ENCODE results near the gene SCFD2. TPM values are rescaled to one million over a fixed set of nuclear protein-coding genes. Genes with fewer than 3 reads are reported as not detected.

SCFD2 gene
- total and polyA plus RNA-seq, 2 donors (not counting 3 experiments of a cell fraction or from before 2014, with no cell fraction given), result 12.3 to 22.8 TPM

DNA sequence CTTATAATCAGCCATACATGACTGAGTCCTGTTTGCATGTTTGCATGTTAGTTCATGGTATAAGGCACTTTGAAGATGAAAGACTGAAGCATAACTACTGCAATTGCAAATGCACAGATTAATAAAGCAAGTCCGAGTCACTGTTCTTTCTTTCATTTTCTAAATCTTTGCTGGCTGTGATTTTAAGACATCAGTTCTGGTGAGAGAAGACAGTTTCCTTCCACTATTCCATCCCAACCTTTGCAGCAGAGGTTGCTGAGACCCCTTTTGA lies 475.4 kb downstream of the SCFD2 start:
- H3K27ac ChIP-seq (ENCODE audit: insufficient read depth, low read depth, low read length), result no peak overlapping the region
- BruUV-seq (replicated peaks), result no TSS peak
- TF ChIP-seq JUN (IDR thresholded peaks at IDR 0.05; ENCODE audit: borderline replicate concordance, insufficient read depth, insufficient read length, low read depth) (no peak), GATA2 (IDR thresholded peaks at IDR 0.05; ENCODE audit: insufficient read depth, insufficient read length, low read depth, low read length) (no peak), FOS (IDR thresholded peaks at IDR 0.05; ENCODE audit: borderline replicate concordance, insufficient read depth, low read length) (no peak), POLR2A (IDR thresholded peaks at IDR 0.05; ENCODE audit: low read depth, low read length) (no peak), POLR2AphosphoS5 (IDR thresholded peaks at IDR 0.05; ENCODE audit: insufficient read depth, low read depth, low read length) (no peak), EZH2 (IDR thresholded peaks at IDR 0.05; ENCODE audit: borderline replicate concordance, low read depth, low read length, severe bottlenecking) (no peak), MYC (IDR thresholded peaks at IDR 0.05; ENCODE audit: low read depth, low read length) (no peak)
- TF ChIP-seq, protein P1, sequence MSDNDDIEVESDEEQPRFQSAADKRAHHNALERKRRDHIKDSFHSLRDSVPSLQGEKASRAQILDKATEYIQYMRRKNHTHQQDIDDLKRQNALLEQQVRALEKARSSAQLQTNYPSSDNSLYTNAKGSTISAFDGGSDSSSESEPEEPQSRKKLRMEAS (IDR thresholded peaks at IDR 0.05; ENCODE audit: insufficient read depth, insufficient read length), result no peak
- TF ChIP-seq, protein P2, sequence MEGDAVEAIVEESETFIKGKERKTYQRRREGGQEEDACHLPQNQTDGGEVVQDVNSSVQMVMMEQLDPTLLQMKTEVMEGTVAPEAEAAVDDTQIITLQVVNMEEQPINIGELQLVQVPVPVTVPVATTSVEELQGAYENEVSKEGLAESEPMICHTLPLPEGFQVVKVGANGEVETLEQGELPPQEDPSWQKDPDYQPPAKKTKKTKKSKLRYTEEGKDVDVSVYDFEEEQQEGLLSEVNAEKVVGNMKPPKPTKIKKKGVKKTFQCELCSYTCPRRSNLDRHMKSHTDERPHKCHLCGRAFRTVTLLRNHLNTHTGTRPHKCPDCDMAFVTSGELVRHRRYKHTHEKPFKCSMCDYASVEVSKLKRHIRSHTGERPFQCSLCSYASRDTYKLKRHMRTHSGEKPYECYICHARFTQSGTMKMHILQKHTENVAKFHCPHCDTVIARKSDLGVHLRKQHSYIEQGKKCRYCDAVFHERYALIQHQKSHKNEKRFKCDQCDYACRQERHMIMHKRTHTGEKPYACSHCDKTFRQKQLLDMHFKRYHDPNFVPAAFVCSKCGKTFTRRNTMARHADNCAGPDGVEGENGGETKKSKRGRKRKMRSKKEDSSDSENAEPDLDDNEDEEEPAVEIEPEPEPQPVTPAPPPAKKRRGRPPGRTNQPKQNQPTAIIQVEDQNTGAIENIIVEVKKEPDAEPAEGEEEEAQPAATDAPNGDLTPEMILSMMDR (IDR thresholded peaks at IDR 0.05; ENCODE audit: extremely low read depth in 1 of 2, insufficient read depth in 1 of 2, low read depth in 1 of 2, low read length in 2 of 2), result no peak
- no peak overlapping the region for H3K9ac ChIP-seq (replicated peaks; ENCODE audit: extremely low read depth, insufficient read depth, low read length)
- no peak overlapping the region for H3K4me3 ChIP-seq (replicated peaks in 1 of 3; ENCODE audit: insufficient read depth in 1 of 3, low read depth in 1 of 3, low read length in 3 of 3)
- intact Hi-C loops (cut with micrococcal nuclease), result no loop called here
- no peaks in the 10 kb centered on the region for H3K9me3 ChIP-seq (replicated peaks; ENCODE audit: control insufficient read depth, insufficient read depth, low read length)
- H2AFZ ChIP-seq (ENCODE audit: low read depth, low read length), result no peak overlapping the region
- no peak overlapping the region for H3K4me2 ChIP-seq (ENCODE audit: insufficient read depth, low read length)
- H4K20me1 ChIP-seq (replicated peaks; ENCODE audit: control insufficient read depth, extremely low read depth, insufficient read depth, low read length), result no peaks in the 10 kb centered on the region
- dilution Hi-C loops (cut with MboI; ENCODE audit: extremely low pct_ligation_motif_present, low sequenced_read_pairs), result no loop called here
- H3K36me3 ChIP-seq (ENCODE audit: control insufficient read depth in 2 of 2, extremely low read depth in 1 of 2, insufficient read depth in 2 of 2, low read length in 2 of 2), result no peaks in the 10 kb centered on the region
- H3K4me1 ChIP-seq (ENCODE audit: control insufficient read depth, extremely low read depth, insufficient read depth, low read length), result no peaks in the 10 kb centered on the region
- FAIRE-seq (no peak), DNase-seq (ENCODE audit: low read depth, low spot score) (no peak)
- CTCF ChIA-PET, result interaction anchor here (1.2 kb wide), 1 partner anchor 9 kb away, joined by 3 read pairs; no protein-coding TSS in a partner anchor
- H3K79me2 ChIP-seq (ENCODE audit: control insufficient read depth, insufficient read depth, low read length), result no peaks in the 10 kb centered on the region
- H3K9me1 ChIP-seq (replicated peaks; ENCODE audit: control insufficient read depth, extremely low read depth, insufficient read depth, low read length), result no peaks in the 10 kb centered on the region
- POLR2A ChIA-PET, result no interaction called here
- H3K27me3 ChIP-seq (ENCODE audit: control insufficient read depth in 2 of 2, insufficient read depth in 2 of 2, low read length in 2 of 2), result no peaks in the 10 kb centered on the region
